Breast epithelium (tissue), 4 donors: ENCODE results near the gene SPOCK1. TPM values are rescaled to one million over a fixed set of nuclear protein-coding genes. Genes with fewer than 3 reads are reported as not detected.

Source experiments
- DNase-seq, 2 donors: peaks; one replicate each; pipeline ENCODE4 v3.0.0-alpha.2; 2019; ENCODE audit warnings: low spot score in 2 of 2
- H3K27ac ChIP-seq, 2 donors: fragments of 200-600 bp; sonication (generic) in 1 of 2; one replicate each; pipeline ENCODE4 v1.5.1; 2016 to 2019; ENCODE audit warnings: mild to moderate bottlenecking in 1 of 2
- H3K27me3 ChIP-seq, 2 donors: fragments of 200-600 bp; sonication (generic) in 1 of 2; one replicate each; pipeline versions ENCODE4 v1.5.1 to v1.6.0; 2017 to 2019; ENCODE audit warnings: control low read depth in 1 of 2, mild to moderate bottlenecking in 1 of 2
- H3K36me3 ChIP-seq: fragments of 200-600 bp; one replicate; pipeline ENCODE4 v1.5.1; 2019
- H3K4me1 ChIP-seq, 2 donors: fragments of 200-600 bp; sonication (generic); one replicate each; pipeline ENCODE4 v1.5.1; 2016 to 2019; ENCODE audit warnings: control low read depth in 1 of 2
- H3K4me3 ChIP-seq, 3 donors: fragments of 200-600 bp; sonication (generic); 1 replicate in 2 of 3; 2 replicates in 1 of 3; pipeline ENCODE4 v1.5.1; 2016 to 2019; ENCODE audit warnings: mild to moderate bottlenecking in 3 of 3, moderate library complexity in 2 of 3
- H3K9me3 ChIP-seq, 2 donors: fragments of 200-600 bp; sonication (generic) in 1 of 2; one replicate each; pipeline ENCODE4 v1.5.1; 2016 to 2019; ENCODE audit warnings: control low read depth in 1 of 2
- POLR2A ChIP-seq: fragments of 450-650 bp; IDR thresholded peaks from one replicate; pipeline ENCODE4 v1.6.1; 2016; ENCODE audit warnings: antibody characterized with exemption, mild to moderate bottlenecking, moderate library complexity
- POLR2AphosphoS5 ChIP-seq, 3 donors: sonication (generic); formaldehyde crosslinking; IDR thresholded peaks; one replicate each; pipeline ENCODE4 v1.6.1; 2017; ENCODE audit warnings: antibody characterized with exemption in 3 of 3
- intact Hi-C: fragments of 100-400 bp; cut with DNase I; formaldehyde crosslinking; loops from one replicate; pipeline ENCODE4 v1.15.1; 2023; ENCODE audit warnings: low total_unique reads
- total RNA-seq, 3 donors: library from RNA; depleted of rRNA; stranded (reverse); fragments of >200 nt; gene quantifications; one replicate each; pipeline ENCODE4 v1.1.0, GENCODE V29; 2016
- TF ChIP-seq, protein P1 (sequence below), 3 donors: fragments of 450-650 bp; IDR thresholded peaks; one replicate each; pipeline ENCODE4 v1.5.1; 2016 to 2017; ENCODE audit warnings: antibody characterized with exemption in 3 of 3, mild to moderate bottlenecking in 3 of 3, moderate library complexity in 3 of 3

The SPOCK1 gene
- total RNA-seq, 3 donors from 2014 or later, result 14.5 to 52.0 (median 24.3) TPM

DNA sequence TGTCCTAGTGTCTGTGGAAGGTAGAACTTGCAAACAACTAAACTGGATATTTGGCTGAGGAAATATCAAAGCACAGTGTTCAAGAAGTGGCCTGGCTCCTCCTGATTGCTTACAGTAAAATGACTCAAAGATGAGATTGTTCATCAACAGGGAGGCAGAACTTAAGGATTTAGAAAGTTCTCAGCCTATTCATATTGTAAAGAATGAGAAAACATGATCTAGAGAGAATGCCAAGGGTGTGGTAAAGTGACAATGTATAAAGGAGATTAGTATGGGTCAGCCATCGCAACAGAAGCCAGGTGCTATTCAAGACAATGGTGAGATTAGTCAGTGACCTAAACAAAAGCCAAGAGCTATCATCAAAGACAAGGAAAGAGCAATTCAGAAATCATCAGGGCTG, 372.3 kb downstream of the SPOCK1 start:
- intact Hi-C loops, result no loop called here
- no peaks in the 10 kb centered on the region for H3K4me1 ChIP-seq
- TF ChIP-seq, protein P1, sequence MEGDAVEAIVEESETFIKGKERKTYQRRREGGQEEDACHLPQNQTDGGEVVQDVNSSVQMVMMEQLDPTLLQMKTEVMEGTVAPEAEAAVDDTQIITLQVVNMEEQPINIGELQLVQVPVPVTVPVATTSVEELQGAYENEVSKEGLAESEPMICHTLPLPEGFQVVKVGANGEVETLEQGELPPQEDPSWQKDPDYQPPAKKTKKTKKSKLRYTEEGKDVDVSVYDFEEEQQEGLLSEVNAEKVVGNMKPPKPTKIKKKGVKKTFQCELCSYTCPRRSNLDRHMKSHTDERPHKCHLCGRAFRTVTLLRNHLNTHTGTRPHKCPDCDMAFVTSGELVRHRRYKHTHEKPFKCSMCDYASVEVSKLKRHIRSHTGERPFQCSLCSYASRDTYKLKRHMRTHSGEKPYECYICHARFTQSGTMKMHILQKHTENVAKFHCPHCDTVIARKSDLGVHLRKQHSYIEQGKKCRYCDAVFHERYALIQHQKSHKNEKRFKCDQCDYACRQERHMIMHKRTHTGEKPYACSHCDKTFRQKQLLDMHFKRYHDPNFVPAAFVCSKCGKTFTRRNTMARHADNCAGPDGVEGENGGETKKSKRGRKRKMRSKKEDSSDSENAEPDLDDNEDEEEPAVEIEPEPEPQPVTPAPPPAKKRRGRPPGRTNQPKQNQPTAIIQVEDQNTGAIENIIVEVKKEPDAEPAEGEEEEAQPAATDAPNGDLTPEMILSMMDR (IDR thresholded peaks at IDR 0.05), result no peak
- TF ChIP-seq POLR2A, result no peak
- no peak for TF ChIP-seq POLR2AphosphoS5 (IDR thresholded peaks at IDR 0.05)

DNA sequence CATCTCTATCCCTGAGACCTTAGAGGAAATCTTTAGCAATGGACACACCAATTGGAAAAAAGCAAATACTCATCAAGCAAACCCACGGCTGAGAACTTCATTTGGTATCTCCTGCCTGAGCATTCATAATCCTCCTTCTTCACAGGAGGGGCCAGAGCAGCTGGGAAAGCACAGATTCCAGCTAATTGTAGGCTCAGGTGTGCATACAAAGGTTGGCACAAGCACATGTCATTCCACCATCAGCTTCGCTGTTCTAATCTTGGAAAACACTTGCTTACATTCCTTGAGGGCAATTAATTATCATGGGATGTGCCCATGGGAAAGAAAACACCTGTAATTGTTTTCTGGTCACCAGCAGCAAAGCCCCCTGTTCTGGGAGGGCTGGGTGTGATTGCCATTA, 376.6 kb downstream of the SPOCK1 start:
- H3K4me3 ChIP-seq, result no peak overlapping the region
- TF ChIP-seq POLR2AphosphoS5 (IDR thresholded peaks at IDR 0.05) (no peak), POLR2A (no peak)
- TF ChIP-seq, protein P1 (IDR thresholded peaks at IDR 0.05), result no peak
- intact Hi-C loops, result no loop called here

More for the DNA sequence above, 372.3 kb downstream of the SPOCK1 start:
- DNase-seq, result no peak
- no peak overlapping the region for H3K27ac ChIP-seq
- H3K27me3 ChIP-seq, result no peaks in the 10 kb centered on the region
- H3K9me3 ChIP-seq, result no peaks in the 10 kb centered on the region
- no peak overlapping the region for H3K4me3 ChIP-seq
- no peaks in the 10 kb centered on the region for H3K36me3 ChIP-seq

GRCh38 chr5:137122075-137122474, 377.1 kb downstream of the SPOCK1 start:
- intact Hi-C loops, result no loop called here
- H3K27me3 ChIP-seq, result no peaks in the 10 kb centered on the region
- H3K36me3 ChIP-seq, result no peaks in the 10 kb centered on the region
- no peak for DNase-seq
- H3K27ac ChIP-seq, result no peak overlapping the region
- H3K4me1 ChIP-seq, result no peaks in the 10 kb centered on the region
- no peaks in the 10 kb centered on the region for H3K9me3 ChIP-seq
- TF ChIP-seq POLR2AphosphoS5 (IDR thresholded peaks at IDR 0.05), result no peak
- TF ChIP-seq, protein P1 (IDR thresholded peaks at IDR 0.05), result no peak
- TF ChIP-seq POLR2A, result no peak
- H3K4me3 ChIP-seq, result no peak overlapping the region

More for the DNA sequence above, 376.6 kb downstream of the SPOCK1 start:
- Histone ChIP-seq H3K36me3 (no peaks in the 10 kb centered on the region), H3K9me3 (no peaks in the 10 kb centered on the region), H3K27ac (no peak overlapping the region), H3K27me3 (no peaks in the 10 kb centered on the region), H3K4me1 (no peaks in the 10 kb centered on the region)
- DNase-seq, result no peak

GRCh38 chr5:137119321-137119720, 379.8 kb downstream of the SPOCK1 start:
- H3K27me3 ChIP-seq, result no peaks in the 10 kb centered on the region
- TF ChIP-seq, protein P1 (IDR thresholded peaks at IDR 0.05), result no peak
- TF ChIP-seq POLR2A, result no peak
- TF ChIP-seq POLR2AphosphoS5 (IDR thresholded peaks at IDR 0.05), result no peak
- no peaks in the 10 kb centered on the region for H3K4me1 ChIP-seq
- H3K9me3 ChIP-seq, result no peaks in the 10 kb centered on the region
- DNase-seq, result no peak
- H3K36me3 ChIP-seq, result no peaks in the 10 kb centered on the region
- no peak overlapping the region for H3K4me3 ChIP-seq
- H3K27ac ChIP-seq, result no peak overlapping the region
- intact Hi-C loops, result no loop called here

DNA sequence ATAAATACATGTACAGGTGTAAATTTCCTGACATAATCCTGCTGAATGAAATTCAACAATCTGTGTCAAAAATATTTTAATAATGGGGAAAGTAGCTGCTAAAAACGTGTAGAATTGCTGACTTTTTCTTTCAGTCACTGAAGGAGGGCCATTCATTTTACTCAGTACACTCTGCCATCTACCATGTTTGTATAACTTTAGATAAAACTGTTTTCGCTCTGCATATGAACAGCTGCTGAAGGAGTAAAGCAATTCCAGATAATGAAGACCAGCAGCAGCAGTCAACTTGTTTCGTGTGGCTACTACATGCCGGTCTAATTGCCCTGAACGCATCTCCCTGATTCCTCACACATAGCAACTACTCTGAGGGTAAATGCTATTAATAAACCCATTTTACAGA, 380.5 kb downstream of the SPOCK1 start:
- H3K27ac ChIP-seq, result no peak overlapping the region
- DNase-seq, result no peak
- H3K9me3 ChIP-seq, result no peaks in the 10 kb centered on the region
- H3K4me3 ChIP-seq, result no peak overlapping the region
- TF ChIP-seq, protein P1 (IDR thresholded peaks at IDR 0.05), result no peak
- TF ChIP-seq POLR2AphosphoS5 (IDR thresholded peaks at IDR 0.05) (no peak), POLR2A (no peak)
- no peaks in the 10 kb centered on the region for H3K36me3 ChIP-seq
- H3K4me1 ChIP-seq, result no peaks in the 10 kb centered on the region
- no peaks in the 10 kb centered on the region for H3K27me3 ChIP-seq
- intact Hi-C loops, result no loop called here
